DND-41 (cell line): ENCODE results near the gene SOX30.

ENCODE experiments used
- CTCF ChIP-seq: IDR thresholded peaks from 2 replicates; pipeline ENCODE4 v1.5.1; 2012; ENCODE audit warnings: borderline replicate concordance, low read length, moderate library complexity, mild to moderate bottlenecking; ENCODE audit not compliant: poor library complexity, severe bottlenecking; ENCODE audit errors: extremely low read depth
- EZH2 ChIP-seq: IDR thresholded peaks from 3 replicates; pipeline ENCODE4 v1.6.1; 2012; ENCODE audit warnings: borderline replicate concordance, low read depth, mild to moderate bottlenecking, moderate library complexity, low read length, inconsistent platforms; ENCODE audit not compliant: severe bottlenecking

- TF ChIP-seq CTCF = no peak
- TF ChIP-seq EZH2 = no peak
These were observed 67.6 kb downstream of the SOX30 start for GRCh38 chr5:157584628-157585027.
